ENCODE data around the gene WNT6.
A peak's percentile ranks its signal among the peaks of the same experiment; 100 is the strongest.

Gene WNT6

DNA sequence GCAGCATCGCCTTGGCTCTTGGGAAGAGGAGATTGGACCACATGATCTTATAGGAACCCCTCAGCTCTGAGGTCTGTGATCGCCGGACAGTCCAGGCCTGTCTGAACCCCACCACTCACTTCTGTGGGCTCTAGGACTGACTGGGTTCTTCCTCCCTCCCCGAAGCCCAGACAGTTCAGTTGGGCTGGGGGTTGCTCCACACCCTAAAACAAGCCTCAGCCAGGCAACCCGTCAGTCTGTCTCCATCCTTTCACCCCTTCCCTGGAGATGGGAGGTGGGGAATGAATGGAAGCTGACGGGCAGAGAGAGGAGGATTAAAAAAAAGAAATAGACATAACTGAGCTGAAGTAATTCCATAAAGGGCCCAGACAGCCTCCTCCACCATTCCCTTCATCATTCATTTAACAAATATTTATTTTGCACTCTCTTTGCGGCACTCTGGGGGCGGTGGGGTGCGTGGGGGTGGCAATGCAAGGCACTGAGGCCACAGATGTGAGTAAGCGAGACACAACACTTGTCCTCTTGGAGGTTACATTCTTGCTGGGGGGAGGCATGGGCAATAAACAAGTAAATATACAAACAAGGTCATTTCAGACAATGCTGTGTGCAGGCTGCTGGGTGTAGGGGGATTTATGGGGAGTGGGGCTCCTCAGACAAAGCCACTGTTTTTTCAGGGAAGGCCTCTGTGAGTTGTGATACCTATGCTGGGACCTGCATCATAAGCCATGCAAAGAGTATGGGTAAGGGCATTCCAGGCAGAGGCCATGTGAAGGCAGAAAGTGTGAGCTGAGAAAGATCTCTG, 33.9 kb downstream of the WNT6 start:
- no peak for DNase-seq (ENCODE audit: low read depth)

- no peak for DNase-seq (ENCODE audit: low read depth)
Measured at GRCh38 chr2:218894151-218894879, 34.7 kb downstream of the WNT6 start.

- no peak for DNase-seq (ENCODE audit: low read depth)
Measured at GRCh38 chr2:218894880-218895157, 35.2 kb downstream of the WNT6 start.

DNA sequence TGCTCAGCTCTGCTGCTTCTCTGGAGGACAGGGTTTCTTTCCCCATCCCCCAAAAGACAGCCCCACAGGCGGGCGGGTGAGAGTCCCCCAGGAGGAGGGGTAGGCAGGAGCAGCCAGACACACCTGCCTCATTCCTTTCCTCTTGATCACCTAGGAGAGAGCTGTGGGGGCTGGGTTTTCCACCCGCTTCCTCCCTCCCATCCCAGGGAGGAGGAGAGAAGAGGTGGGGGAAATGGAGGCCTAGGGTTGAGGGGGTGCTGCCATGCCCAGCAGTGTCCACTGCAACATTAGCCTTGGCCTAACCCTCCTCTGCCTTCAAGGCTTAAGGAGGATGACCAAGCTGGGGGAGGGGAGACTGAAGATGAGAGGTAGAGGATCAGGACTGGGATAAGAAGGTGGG, 35.7 kb downstream of the WNT6 start:
- no peak for DNase-seq (ENCODE audit: low read depth)

DNA sequence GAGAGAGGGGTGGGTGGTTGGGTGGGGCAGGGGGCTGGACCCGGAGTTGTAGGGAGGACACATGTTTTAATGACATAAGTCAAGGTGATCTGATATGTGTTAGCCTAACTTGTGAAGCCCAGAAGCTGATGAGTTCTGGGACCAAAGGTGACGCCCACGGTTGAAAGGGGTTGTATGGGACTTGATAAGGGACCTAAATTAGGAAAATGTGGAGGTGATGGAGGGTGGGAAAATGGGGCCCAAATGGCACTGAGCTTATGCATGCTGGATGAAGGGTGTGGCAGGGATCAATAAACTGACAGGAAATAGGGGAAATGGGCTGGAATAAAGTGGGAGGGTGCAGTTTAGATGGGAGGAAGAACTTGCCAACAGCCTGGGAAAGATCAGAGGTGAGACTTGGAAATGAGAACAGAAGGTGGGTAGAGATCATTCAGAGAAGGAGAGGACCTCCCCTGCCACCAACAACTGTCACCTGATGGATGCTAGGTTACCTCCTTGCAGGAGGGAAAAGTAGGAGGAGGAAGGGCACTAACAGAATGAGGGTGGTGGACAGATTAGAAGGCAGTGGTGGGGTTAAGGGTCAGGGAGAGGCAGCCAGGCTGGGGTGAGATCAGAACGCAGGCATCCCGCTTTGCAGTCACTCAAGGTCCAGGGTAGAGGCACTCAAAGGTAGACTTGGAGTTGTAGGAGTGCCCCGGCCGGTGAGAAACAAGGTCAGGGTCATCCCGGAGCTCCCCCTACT, 36.3 kb downstream of the WNT6 start:
- no peak for DNase-seq (ENCODE audit: low read depth)

GRCh38 chr2:218896501-218897393, 37.1 kb downstream of the WNT6 start:
- peak; percentile 74 for DNase-seq (ENCODE audit: low read depth)

DNA sequence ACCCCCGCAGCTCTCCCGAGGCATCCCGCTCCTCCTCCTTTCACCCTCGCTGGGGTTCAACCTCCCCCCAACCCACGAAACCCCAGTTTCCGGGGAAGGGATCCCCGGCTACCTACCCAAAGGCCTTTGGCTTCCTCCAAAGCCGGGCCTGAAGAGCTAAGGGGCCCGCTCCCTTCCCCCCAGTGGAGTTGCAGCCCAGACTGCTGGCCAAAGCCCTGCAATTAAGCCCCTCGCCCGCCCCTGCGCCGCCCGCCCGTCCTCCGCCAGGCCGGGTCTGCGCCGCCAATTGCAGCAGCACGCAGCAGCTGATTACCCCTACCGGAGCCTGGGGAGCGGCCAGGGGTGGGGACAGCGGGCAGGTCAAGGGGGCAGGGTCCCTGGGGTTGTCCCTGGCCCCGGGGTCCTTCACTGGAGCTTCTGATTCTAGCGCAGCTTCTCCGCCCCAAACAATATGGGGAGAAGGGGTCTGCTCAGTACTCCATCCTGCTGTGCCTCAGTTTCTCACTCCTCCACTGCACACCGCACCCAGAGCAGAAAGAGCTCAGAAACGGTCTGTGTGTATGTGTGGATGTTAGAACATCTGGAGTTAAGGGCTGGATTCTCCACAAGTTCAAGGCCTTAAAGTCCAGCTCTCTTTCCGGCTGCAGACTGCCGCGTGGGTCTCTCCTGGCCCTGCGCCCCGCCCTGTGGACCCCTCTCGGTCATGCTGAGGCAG, 37.9 kb downstream of the WNT6 start:
- no peak for DNase-seq (ENCODE audit: low read depth)

DNA sequence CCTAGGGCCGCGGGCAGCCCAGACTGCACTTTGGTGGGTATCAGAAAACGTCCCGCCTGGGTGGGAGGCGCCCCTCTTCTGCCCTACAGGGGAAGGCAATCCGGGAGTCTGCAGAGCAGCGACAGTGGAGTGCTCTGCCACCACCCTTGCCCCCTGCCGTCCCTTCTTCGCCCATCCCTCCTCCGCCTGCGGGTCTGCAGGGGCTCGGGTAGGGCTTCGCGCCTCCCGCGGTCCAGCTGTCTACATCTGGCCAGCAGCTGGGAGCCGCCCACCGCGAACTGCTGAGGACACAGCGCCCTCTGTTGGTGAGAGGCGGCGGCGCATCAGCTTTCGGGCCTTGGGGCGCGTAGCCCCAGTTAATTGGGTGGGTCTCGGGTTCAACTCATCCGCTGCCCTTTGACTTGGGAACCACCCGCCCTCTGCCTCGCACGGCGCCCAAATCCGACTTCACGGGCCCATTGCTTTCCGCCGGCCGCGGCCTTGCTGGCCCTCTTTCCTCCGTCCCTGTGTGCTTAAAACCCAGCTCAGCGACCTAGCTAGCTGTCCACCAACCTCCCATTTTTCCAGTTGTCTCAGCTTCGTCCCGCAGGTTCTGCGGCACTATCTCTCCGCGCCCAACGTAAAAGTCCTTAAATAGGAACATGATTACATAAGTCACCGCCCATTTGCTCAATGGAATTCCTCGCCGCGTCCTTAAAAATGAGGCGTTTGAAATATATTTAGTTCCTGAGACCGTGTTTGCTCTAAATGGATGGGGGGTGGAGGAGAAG, 38.7 kb downstream of the WNT6 start:
- peak; percentile 69 for DNase-seq (ENCODE audit: low read depth)

DNA sequence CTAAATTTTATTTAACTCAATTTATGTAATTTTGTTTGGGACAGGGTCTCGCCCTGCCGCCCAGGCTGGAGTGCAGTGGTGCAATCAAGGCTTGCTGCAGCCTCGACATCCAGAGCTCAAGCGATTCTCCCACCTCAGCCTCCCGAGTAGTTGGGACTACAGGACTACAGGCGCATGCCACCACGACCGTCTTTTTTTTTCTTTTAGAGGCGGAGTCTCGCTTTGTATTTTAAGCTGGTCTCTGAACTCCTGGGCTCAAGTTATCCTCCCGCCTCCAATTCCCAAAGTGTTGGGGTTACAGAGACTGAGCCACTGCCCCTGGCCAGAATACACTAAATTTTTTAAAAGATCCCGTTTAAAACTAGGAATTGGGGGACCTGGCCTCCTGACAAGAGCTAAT, 39.5 kb downstream of the WNT6 start:
- DNase-seq (ENCODE audit: low read depth), result no peak

- DNase-seq (ENCODE audit: low read depth), result no peak
Measured at GRCh38 chr2:218902427-218902826, 42.8 kb downstream of the WNT6 start.

DNA sequence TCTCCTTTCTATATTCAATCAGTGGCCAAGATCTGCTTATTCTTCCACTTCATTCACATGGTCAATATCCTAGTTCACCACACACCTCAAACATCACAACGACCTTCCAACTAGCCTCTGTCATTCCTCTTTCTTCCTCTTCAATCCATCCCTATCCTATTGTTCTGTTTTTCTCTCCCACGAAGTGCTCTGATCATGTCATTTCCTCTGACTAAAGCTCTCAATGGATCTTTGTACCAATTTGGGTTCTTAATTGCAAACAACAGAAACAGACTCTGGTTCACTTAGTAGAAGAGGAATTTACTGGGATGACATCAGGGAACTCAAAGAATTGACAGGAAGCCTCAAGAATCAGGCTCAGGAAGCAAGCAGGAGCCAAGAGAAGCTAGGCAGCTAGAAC, 44.6 kb downstream of the WNT6 start:
- DNase-seq (ENCODE audit: low read depth), result no peak

DNA sequence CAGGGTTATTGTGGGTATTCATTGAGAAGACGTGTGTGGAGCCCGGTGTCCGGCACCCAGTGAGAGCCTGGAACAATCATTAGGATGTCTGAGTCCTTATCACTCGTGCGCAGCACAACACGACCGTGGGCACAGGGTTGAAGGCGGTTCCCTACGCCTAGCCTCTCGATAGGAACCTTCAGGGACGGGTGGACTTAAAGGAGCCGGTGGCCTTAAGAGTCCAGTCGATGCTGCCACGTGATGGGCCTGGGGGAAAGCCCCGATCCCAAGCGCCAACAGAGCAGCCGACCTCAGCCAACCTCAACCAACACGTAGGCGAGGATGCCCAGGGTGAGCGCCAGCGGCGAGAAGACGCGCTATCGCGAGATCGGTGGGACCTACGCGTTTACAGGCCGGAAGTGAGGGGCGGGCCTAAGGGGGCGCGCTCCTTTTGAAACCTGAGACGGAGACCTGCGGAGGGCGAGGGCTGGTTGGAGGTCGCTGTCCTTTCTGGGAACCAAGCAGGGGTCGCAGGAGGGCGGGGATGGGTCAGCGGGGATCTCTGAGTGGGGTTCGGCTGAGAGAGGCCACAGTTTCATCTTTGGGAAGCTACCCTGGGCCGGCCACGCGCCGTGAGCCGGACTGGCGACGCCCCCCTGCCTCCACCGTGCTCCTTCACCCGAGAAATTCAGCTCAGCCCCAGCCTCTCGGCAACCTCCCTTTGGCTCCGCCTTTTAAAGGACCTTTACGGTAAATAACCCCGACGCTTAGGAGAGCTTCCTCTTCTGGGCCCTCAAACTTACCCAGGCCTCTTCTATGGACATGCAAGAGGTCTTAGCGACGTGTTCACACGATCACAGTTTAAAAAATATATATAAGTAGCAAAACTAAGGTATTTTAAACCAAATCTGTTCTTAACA, 49.4 kb downstream of the WNT6 start:
- DNase-seq (ENCODE audit: low read depth), result peak; percentile 73

- no peak for DNase-seq (ENCODE audit: low read depth)
Measured at GRCh38 chr2:218910741-218911140, 51.1 kb downstream of the WNT6 start.

- DNase-seq (ENCODE audit: low read depth), result no peak
Measured at GRCh38 chr2:218920504-218920903, 60.9 kb downstream of the WNT6 start.

Data from activated T-helper 1 cell treated with Interleukin-2 at 50 U/mL for 16 hours (primary cell).